SK-N-SH (cell line): Measurements from ENCODE around the gene DCLK1.

Experiments
- RAD21 ChIP-seq: IDR thresholded peaks from 2 replicates; pipeline ENCODE4 v1.6.1; 2012; ENCODE audit warnings: mild to moderate bottlenecking, low read length
- RFX5 ChIP-seq: IDR thresholded peaks from 2 replicates; pipeline ENCODE4 v1.6.1; 2012; ENCODE audit warnings: mild to moderate bottlenecking, improper control_type of control experiment, low read length
- TAF1 ChIP-seq: IDR thresholded peaks from 2 replicates; pipeline ENCODE4 v1.6.1; 2012; ENCODE audit warnings: low read depth, mild to moderate bottlenecking, low read length, moderate library complexity, borderline replicate concordance
- TEAD4 ChIP-seq: IDR thresholded peaks from 2 replicates; pipeline ENCODE4 v1.4.0; 2012; ENCODE audit warnings: mild to moderate bottlenecking, borderline replicate concordance; ENCODE audit not compliant: insufficient read depth
- YY1 ChIP-seq: IDR thresholded peaks from 2 replicates; pipeline ENCODE4 v1.4.0; 2012; ENCODE audit warnings: low read depth, mild to moderate bottlenecking
- TF ChIP-seq, protein P1 (sequence below): IDR thresholded peaks from 2 replicates; pipeline ENCODE4 v1.4.0; 2012; ENCODE audit warnings: low read depth

- TF ChIP-seq RAD21 (no peak), TAF1 (no peak), RFX5 (no peak), TEAD4 (no peak), YY1 (no peak)
- TF ChIP-seq, protein P1, sequence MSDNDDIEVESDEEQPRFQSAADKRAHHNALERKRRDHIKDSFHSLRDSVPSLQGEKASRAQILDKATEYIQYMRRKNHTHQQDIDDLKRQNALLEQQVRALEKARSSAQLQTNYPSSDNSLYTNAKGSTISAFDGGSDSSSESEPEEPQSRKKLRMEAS = no peak
Observed at GRCh38 chr13:35761440-35762252, 369.5 kb downstream of the DCLK1 start.
